Pancreas (tissue), 10 donors: ENCODE measurements around the gene SPATA33. TPM values are rescaled to one million over a fixed set of nuclear protein-coding genes. Genes with fewer than 3 reads are reported as not detected.

Experiments used
- ATAC-seq, 4 donors: fragments of 200-7000 bp; cut with Tn5 transposase; one replicate each; pipeline versions ENCODE4 v1.8.0 to v1.9.1; 2020; ENCODE audit warnings: mild to moderate bottlenecking in 4 of 4, moderate library complexity in 4 of 4
- DNase-seq, 6 donors: peaks; one replicate each; pipeline ENCODE4 v3.0.0-alpha.2; 2020
- FAIRE-seq: peaks from 2 replicates; lab custom pipeline; 2012; peaks lifted over from hg19 to GRCh38; lab: Jason Lieb, UNC
- H3K27ac ChIP-seq, 4 donors: fragments of 200-600 bp; sonication (generic); 1 replicate in 3 of 4; 2 replicates in 1 of 4; pipeline versions ENCODE4 v1.5.0 to v1.8.0; 2020
- H3K27me3 ChIP-seq, 4 donors: fragments of 200-600 bp; one replicate each; pipeline ENCODE4 v1.8.0; 2021
- H3K36me3 ChIP-seq, 3 donors: fragments of 200-600 bp; sonication (generic) in 1 of 3; one replicate each; pipeline versions ENCODE4 v1.5.0 to v1.8.0; 2020 to 2021
- H3K4me1 ChIP-seq, 3 donors: fragments of 200-600 bp; one replicate each; pipeline ENCODE4 v1.8.0; 2021
- H3K4me3 ChIP-seq, 4 donors: fragments of 200-600 bp; sonication (generic) in 2 of 4; one replicate each; pipeline versions ENCODE4 v1.5.0 to v1.8.0; 2020 to 2021
- H3K9me3 ChIP-seq, 4 donors: fragments of 200-600 bp; one replicate each; pipeline ENCODE4 v1.8.0; 2021
- CTCF ChIP-seq, 4 donors: fragments of 200-600 bp; sonication (generic) in 3 of 4; IDR thresholded peaks; one replicate each; pipeline versions ENCODE4 v1.5.0 to v1.8.0; 2021; ENCODE audit warnings: antibody characterized with exemption in 4 of 4
- WGBS, 2 donors: extraction: QIAGEN DNeasy Blood & Tissue Kit; methylation state at CpG; one replicate each; pipeline ENCODE4 v1.1.7; 2013; 5-methylcytosine and 5-hydroxymethylcytosine counted together
- intact Hi-C, 3 donors: fragments of 100-400 bp; cut with DNase I; formaldehyde crosslinking; loops; one replicate each; pipeline versions ENCODE4 v1.11.1 to v1.14.2; 2022
- polyA plus RNA-seq, 2 donors: library from polyadenylated mRNA; stranded (reverse); fragments of 200-250 nt; gene quantifications; one replicate each; pipeline ENCODE4 v1.2.3, GENCODE V29; 2013
- total RNA-seq, 6 donors: library from RNA; stranded (reverse); fragmentation: NEBNext Ultra II Directional in 4 of 6; extraction: Animal tissue kit (Norgen Biotek cat#: 25700) in 4 of 6; gene quantifications; one replicate each; pipeline versions ENCODE4 v1.2.1 to v1.2.4, GENCODE V29; 2021 to 2023
- donor health status: healthy with polysubstance abuse.
- donor health status: DM: no; HTN: no; CAD: no; lungs with moderate emphysema.
- donor health status: DM: no; HTN: no; CAD: no.
- donor health status: control.
- donor health status: control.
- donor health status: Bipolar disorder and iron deficiency.
- donor health status: DM: yes; HTN: yes; CAD: no.
- donor health status: DM: no; HTN: no; CAD: no.
- donor health status: DM: no; HTN: no; CAD: no.
- donor health status: DM: yes; HTN: yes; CAD: no.

Gene SPATA33
- total and polyA plus RNA-seq, 8 donors: 2.4 to 9.3 (median 3.8) TPM

- ATAC-seq: no peak
- no peaks in the 10 kb centered on the region for H3K9me3 ChIP-seq
- no peak for FAIRE-seq
- peak in 1 of 6 donors; percentile 27 for DNase-seq
- H3K36me3 ChIP-seq: no peaks in the 10 kb centered on the region
- WGBS, 2 donors: 24 to 27% methylated on average over 10 of the region's 10 CpGs
- no peak for TF ChIP-seq CTCF (IDR thresholded peaks at IDR 0.05)
- peaks cover 11 to 13% (median 12%) of the 10 kb centered on the region in 3 donors for H3K4me1 ChIP-seq
- no peaks in the 10 kb centered on the region for H3K27me3 ChIP-seq
- H3K4me3 ChIP-seq: no peak overlapping the region
- intact Hi-C loops: no loop called here
- no peak overlapping the region for H3K27ac ChIP-seq
These were observed 2.5 kb upstream of the SPATA33 start for GRCh38 chr16:89655062-89655643.

GRCh38 chr16:89656435-89657121, 1.1 kb upstream of the SPATA33 start:
- FAIRE-seq: no peak
- Histone ChIP-seq H3K27me3 (no peaks in the 10 kb centered on the region), H3K4me1 (peaks cover 11 to 13% (median 12%) of the 10 kb centered on the region in 3 donors), H3K9me3 (no peaks in the 10 kb centered on the region), H3K36me3 (no peaks in the 10 kb centered on the region), H3K27ac (no peak overlapping the region), H3K4me3 (peak overlapping the region; percentile 81 to 100 (median 98))
- ATAC-seq: no peak
- WGBS, 2 donors: 26 to 30% methylated on average over 27 to 32 of the region's 32 CpGs
- DNase-seq: peak in 1 of 6 donors; percentile 82
- TF ChIP-seq CTCF (IDR thresholded peaks at IDR 0.05): no peak
- intact Hi-C loops: no loop called here

GRCh38 chr16:89658221-89658879, 714 bp downstream of the SPATA33 start:
- H3K27me3 ChIP-seq: no peaks in the 10 kb centered on the region
- peak overlapping the region; percentile 81 to 100 (median 98) for H3K4me3 ChIP-seq
- intact Hi-C loops: no loop called here
- H3K9me3 ChIP-seq: no peaks in the 10 kb centered on the region
- H3K27ac ChIP-seq: peak overlapping the region; percentile 31 to 64 (median 54)
- peak in 1 of 6 donors; percentile 72 for DNase-seq
- no peak for FAIRE-seq
- no peak for TF ChIP-seq CTCF (IDR thresholded peaks at IDR 0.05)
- peak in 3 of 4 donors; percentile 23 to 40 (median 32) for ATAC-seq
- peaks cover 11 to 13% (median 12%) of the 10 kb centered on the region in 3 donors for H3K4me1 ChIP-seq
- H3K36me3 ChIP-seq: no peaks in the 10 kb centered on the region
- 9 to 11% methylated on average over 27 of the region's 27 CpGs for WGBS, 2 donors

- no peaks in the 10 kb centered on the region for H3K9me3 ChIP-seq
- no peaks in the 10 kb centered on the region for H3K36me3 ChIP-seq
- peak in 1 of 6 donors; percentile 31 for DNase-seq
- 95% methylated on average over 7 of the region's 7 CpGs for WGBS, 2 donors
- H3K27me3 ChIP-seq: no peaks in the 10 kb centered on the region
- no peak for TF ChIP-seq CTCF (IDR thresholded peaks at IDR 0.05)
- H3K27ac ChIP-seq: no peak overlapping the region
- no peak overlapping the region for H3K4me3 ChIP-seq
- peaks cover 10 to 12% (median 11%) of the 10 kb centered on the region in 3 donors for H3K4me1 ChIP-seq
- intact Hi-C loops: no loop called here
- no peak for ATAC-seq
- no peak for FAIRE-seq
These were observed 2.5 kb downstream of the SPATA33 start for GRCh38 chr16:89660146-89660545.
